CD14-positive monocyte (primary cell): ENCODE results near the gene FLT1. TPM values are rescaled to one million over a fixed set of nuclear protein-coding genes. Genes with fewer than 3 reads are reported as not detected.

Experiments
- DNase-seq, 3 donors: peaks; one replicate each; pipeline ENCODE4 v3.0.0-alpha.2; 2011 to 2022
- H2AFZ ChIP-seq: 2 replicates; pipeline ENCODE4 v1.6.0; 2012; ENCODE audit warnings: mild to moderate bottlenecking, low read depth, low read length, inconsistent platforms; ENCODE audit not compliant: insufficient read depth, poor library complexity, severe bottlenecking
- H3K27ac ChIP-seq, 2 donors: 1 replicate in 1 of 2; 2 replicates in 1 of 2; pipeline ENCODE4 v1.5.1; 2012 to 2013; ENCODE audit warnings: low read length in 2 of 2, control low read depth in 1 of 2, inconsistent platforms in 1 of 2, low read depth in 1 of 2, mild to moderate bottlenecking in 1 of 2
- H3K27me3 ChIP-seq, 2 donors: one replicate each; pipeline versions ENCODE4 v1.6.0 to v1.6.1; 2011 to 2013; ENCODE audit warnings: low read length in 2 of 2; ENCODE audit not compliant: control insufficient read depth in 2 of 2, insufficient read depth in 2 of 2
- H3K36me3 ChIP-seq, 2 donors: replicated peaks in 1 of 2; 1 replicate in 1 of 2; 2 replicates in 1 of 2; pipeline versions ENCODE4 v1.5.1 to v1.6.1; 2012 to 2013; ENCODE audit warnings: low read length in 2 of 2, control low read depth in 1 of 2, inconsistent platforms in 1 of 2, mild to moderate bottlenecking in 1 of 2; ENCODE audit not compliant: insufficient read depth in 2 of 2, control insufficient read depth in 1 of 2
- H3K4me1 ChIP-seq, 2 donors: 1 replicate in 1 of 2; 2 replicates in 1 of 2; pipeline versions ENCODE4 v1.5.1 to v1.6.1; 2012 to 2013; ENCODE audit warnings: low read length in 2 of 2, control low read depth in 1 of 2, inconsistent platforms in 1 of 2, mild to moderate bottlenecking in 1 of 2, moderate library complexity in 1 of 2; ENCODE audit not compliant: insufficient read depth in 2 of 2, control insufficient read depth in 1 of 2
- H3K4me2 ChIP-seq: replicated peaks from 2 replicates; pipeline ENCODE3; 2012; ENCODE audit warnings: low read length, moderate library complexity, mild to moderate bottlenecking; ENCODE audit not compliant: poor library complexity, severe bottlenecking; ENCODE audit errors: extremely low read depth
- H3K4me3 ChIP-seq, 3 experiments: fragments of 200-600 bp in 1 of 3; sonication (generic) in 1 of 3; replicated peaks in 1 of 3; 1 replicate in 2 of 3; 2 replicates in 1 of 3; pipeline ENCODE4 v1.5.1; 2011 to 2013; ENCODE audit warnings: low read length in 3 of 3, mild to moderate bottlenecking in 3 of 3, control low read depth in 2 of 3, low read depth in 2 of 3, inconsistent platforms in 1 of 3, moderate library complexity in 1 of 3
- H3K79me2 ChIP-seq: 2 replicates; pipeline ENCODE4 v1.6.0; 2012; ENCODE audit warnings: mild to moderate bottlenecking, control low read depth, inconsistent platforms, low read length, moderate library complexity; ENCODE audit not compliant: insufficient read depth
- H3K9ac ChIP-seq: 2 replicates; pipeline ENCODE4 v1.6.0; 2017; ENCODE audit warnings: low read length, mild to moderate bottlenecking; ENCODE audit not compliant: insufficient read depth, poor library complexity, severe bottlenecking
- H3K9me3 ChIP-seq, 2 donors: replicated peaks in 1 of 2; 1 replicate in 1 of 2; 2 replicates in 1 of 2; pipeline versions ENCODE4 v1.5.1 to v1.6.1; 2012 to 2013; ENCODE audit warnings: low read length in 2 of 2, control low read depth in 1 of 2; ENCODE audit not compliant: control insufficient read depth in 1 of 2, insufficient read depth in 1 of 2
- H4K20me1 ChIP-seq: 2 replicates; pipeline ENCODE4 v1.6.0; 2012; ENCODE audit warnings: mild to moderate bottlenecking, low read length, control low read depth, moderate library complexity; ENCODE audit not compliant: insufficient read depth
- H3K27ac Mint-ChIP-seq, 7 donors: one replicate each; pipeline ENCODE4 v1.8.0; 2020; ENCODE audit warnings: mild to moderate bottlenecking in 7 of 7, mixed read lengths in 7 of 7, moderate library complexity in 6 of 7, inconsistent platforms in 2 of 7
- H3K27me3 Mint-ChIP-seq, 3 donors: one replicate each; pipeline ENCODE4 v1.8.0; 2021 to 2022; ENCODE audit warnings: low read depth in 3 of 3, mild to moderate bottlenecking in 3 of 3, mixed read lengths in 3 of 3, moderate library complexity in 3 of 3, inconsistent platforms in 1 of 3
- H3K36me3 Mint-ChIP-seq, 2 donors: one replicate each; pipeline ENCODE4 v1.8.0; 2020; ENCODE audit warnings: mixed read lengths in 2 of 2, inconsistent platforms in 1 of 2, mild to moderate bottlenecking in 1 of 2
- H3K4me1 Mint-ChIP-seq: one replicate; pipeline ENCODE4 v1.8.0; 2020; ENCODE audit warnings: mild to moderate bottlenecking, mixed read lengths
- H3K4me3 Mint-ChIP-seq, 2 donors: one replicate each; pipeline ENCODE4 v1.8.0; 2020; ENCODE audit warnings: mild to moderate bottlenecking in 2 of 2, mixed read lengths in 2 of 2, moderate library complexity in 1 of 2
- H3K9me3 Mint-ChIP-seq, 7 donors: one replicate each; pipeline ENCODE4 v1.8.0; 2020 to 2022; ENCODE audit warnings: mixed read lengths in 7 of 7, mild to moderate bottlenecking in 6 of 7, moderate library complexity in 6 of 7, inconsistent platforms in 2 of 7
- WGBS: methylation state at CpG from one replicate; pipeline ENCODE4 v1.1.5; 2013; ENCODE audit warnings: missing lambda C conversion rate; ENCODE audit not compliant: insufficient coverage; 5-methylcytosine and 5-hydroxymethylcytosine counted together
- intact Hi-C, 2 donors: fragments of 100-400 bp; cut with micrococcal nuclease; formaldehyde crosslinking; loops; one replicate each; pipeline versions ENCODE4 v1.15.0 to v1.15.1; 2023
- polyA plus RNA-seq, 3 donors: library from polyadenylated mRNA; depleted of rRNA in 1 of 3; unstranded in 2 of 3; stranded (reverse) in 1 of 3; fragments of 300-500 nt in 2 of 3; fragments of >200 nt in 1 of 3; fragmentation: Illumina TruSeq in 2 of 3; gene quantifications; 1 replicate in 2 of 3; 2 replicates in 1 of 3; pipeline ENCODE4 v1.2.3, GENCODE V29; 2012 to 2021
- TF ChIP-seq, protein P1 (sequence below): fragments of 200-600 bp; IDR thresholded peaks from one replicate; pipeline ENCODE4 v1.8.0; 2022; ENCODE audit warnings: antibody characterized with exemption, mild to moderate bottlenecking

FLT1 gene
- polyA plus RNA-seq, 3 donors, result 0.28 TPM; not detected in 2

DNA sequence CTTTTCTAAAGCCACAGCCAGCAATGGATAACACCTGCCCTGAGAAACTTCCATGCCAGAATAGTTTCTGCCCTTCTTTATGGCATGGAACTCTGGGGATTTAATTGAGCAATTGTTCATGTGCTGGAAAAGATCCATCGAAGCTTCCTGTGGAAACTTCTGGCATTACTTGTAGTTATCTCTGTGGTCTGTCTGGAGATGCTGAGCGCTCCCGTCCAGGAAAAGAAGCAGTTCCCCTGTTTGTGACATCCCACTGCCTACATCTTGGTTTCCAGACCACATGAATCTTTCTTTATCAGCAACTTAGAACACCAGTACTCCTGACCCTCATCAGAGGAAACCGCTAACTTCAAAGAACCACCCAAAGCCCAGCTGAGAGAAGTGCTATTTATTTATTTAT is 24.6 kb downstream of the FLT1 start:
- no peak overlapping the region for H3K4me3 ChIP-seq
- H3K79me2 ChIP-seq, result no peaks in the 10 kb centered on the region
- Mint-ChIP-seq H3K4me3 (peak overlapping the region in 1 of 2 donors; percentile 60), H3K27me3 (peaks cover 0 to 15% (median 3%) of the 10 kb centered on the region in 3 donors), H3K36me3 (peaks cover 0 to 6% of the 10 kb centered on the region in 2 donors), H3K27ac (peak overlapping the region in 5 of 7 donors; percentile 74 to 96 (median 85)), H3K4me1 (peaks cover 53% of the 10 kb centered on the region), H3K9me3 (no peaks in the 10 kb centered on the region)
- DNase-seq, result peak in 1 of 3 donors; percentile 28
- WGBS, result 14% methylated on average over 2 of the region's 4 CpGs
- H3K27me3 ChIP-seq, result no peaks in the 10 kb centered on the region
- no peak overlapping the region for H2AFZ ChIP-seq
- no peaks in the 10 kb centered on the region for H4K20me1 ChIP-seq
- intact Hi-C loops, result loop anchor here (2.0 to 10.0 kb wide), 3 partner anchors 55 to 105 kb away; no protein-coding TSS in a partner anchor
- no peak overlapping the region for H3K9ac ChIP-seq
- TF ChIP-seq, protein P1, sequence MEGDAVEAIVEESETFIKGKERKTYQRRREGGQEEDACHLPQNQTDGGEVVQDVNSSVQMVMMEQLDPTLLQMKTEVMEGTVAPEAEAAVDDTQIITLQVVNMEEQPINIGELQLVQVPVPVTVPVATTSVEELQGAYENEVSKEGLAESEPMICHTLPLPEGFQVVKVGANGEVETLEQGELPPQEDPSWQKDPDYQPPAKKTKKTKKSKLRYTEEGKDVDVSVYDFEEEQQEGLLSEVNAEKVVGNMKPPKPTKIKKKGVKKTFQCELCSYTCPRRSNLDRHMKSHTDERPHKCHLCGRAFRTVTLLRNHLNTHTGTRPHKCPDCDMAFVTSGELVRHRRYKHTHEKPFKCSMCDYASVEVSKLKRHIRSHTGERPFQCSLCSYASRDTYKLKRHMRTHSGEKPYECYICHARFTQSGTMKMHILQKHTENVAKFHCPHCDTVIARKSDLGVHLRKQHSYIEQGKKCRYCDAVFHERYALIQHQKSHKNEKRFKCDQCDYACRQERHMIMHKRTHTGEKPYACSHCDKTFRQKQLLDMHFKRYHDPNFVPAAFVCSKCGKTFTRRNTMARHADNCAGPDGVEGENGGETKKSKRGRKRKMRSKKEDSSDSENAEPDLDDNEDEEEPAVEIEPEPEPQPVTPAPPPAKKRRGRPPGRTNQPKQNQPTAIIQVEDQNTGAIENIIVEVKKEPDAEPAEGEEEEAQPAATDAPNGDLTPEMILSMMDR, result no peak
- H3K4me1 ChIP-seq, result peaks cover 52 to 70% of the 10 kb centered on the region in 2 donors
- H3K36me3 ChIP-seq, result no peaks in the 10 kb centered on the region
- no peak overlapping the region for H3K27ac ChIP-seq
- H3K9me3 ChIP-seq, result no peaks in the 10 kb centered on the region
- H3K4me2 ChIP-seq, result no peak overlapping the region

DNA sequence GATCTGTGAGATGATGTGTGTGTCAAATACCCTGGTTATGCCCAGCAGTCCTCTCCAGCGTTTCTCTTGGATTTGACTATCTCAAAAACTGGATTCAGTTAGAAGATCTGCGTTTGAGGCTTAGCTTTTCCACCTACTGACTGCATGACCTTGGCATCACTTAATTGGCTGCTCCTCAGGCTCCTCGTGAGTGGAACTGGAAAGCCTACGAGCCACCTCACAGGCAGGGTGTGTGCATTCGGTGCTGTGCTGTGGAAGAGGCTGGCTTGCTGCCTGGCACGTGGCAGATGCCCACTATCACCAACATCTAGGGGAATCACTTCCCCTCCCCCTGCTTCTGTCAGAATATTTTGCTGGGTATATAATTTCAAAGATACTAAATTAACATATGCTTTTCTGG is 25.6 kb downstream of the FLT1 start:
- peak overlapping the region in 1 of 2 donors; percentile 91 for H3K27ac ChIP-seq
- Mint-ChIP-seq H3K9me3 (no peaks in the 10 kb centered on the region), H3K27ac (peak overlapping the region in 4 of 7 donors; percentile 97 to 98 (median 98)), H3K36me3 (peaks cover 0 to 6% of the 10 kb centered on the region in 2 donors), H3K27me3 (peaks cover 0 to 20% (median 6%) of the 10 kb centered on the region in 3 donors), H3K4me3 (no peak overlapping the region), H3K4me1 (peaks cover 46% of the 10 kb centered on the region)
- 100% methylated on average over 1 of the region's 6 CpGs for WGBS
- no peaks in the 10 kb centered on the region for H3K36me3 ChIP-seq
- H4K20me1 ChIP-seq, result no peaks in the 10 kb centered on the region
- H3K79me2 ChIP-seq, result no peaks in the 10 kb centered on the region
- no peaks in the 10 kb centered on the region for H3K27me3 ChIP-seq
- H3K4me3 ChIP-seq, result no peak overlapping the region
- DNase-seq, result no peak
- no peak overlapping the region for H2AFZ ChIP-seq
- no peak overlapping the region for H3K4me2 ChIP-seq
- intact Hi-C loops, result loop anchor here (5.0 to 10.0 kb wide), 3 partner anchors 47 to 65 kb away; no protein-coding TSS in a partner anchor
- TF ChIP-seq, protein P1, result no peak
- H3K9me3 ChIP-seq, result no peaks in the 10 kb centered on the region
- H3K9ac ChIP-seq, result no peak overlapping the region
- H3K4me1 ChIP-seq, result peaks cover 49 to 61% of the 10 kb centered on the region in 2 donors
